Right lobe of liver (tissue), 6 donors: Measurements from ENCODE around the gene ENO4. TPM values are rescaled to one million over a fixed set of nuclear protein-coding genes. Genes with fewer than 3 reads are reported as not detected.

ENCODE experiments used
- ATAC-seq, 4 donors: fragments of 200-7000 bp; cut with Tn5 transposase; one replicate each; pipeline ENCODE4 v1.9.1; 2020; ENCODE audit warnings: mild to moderate bottlenecking in 4 of 4, moderate library complexity in 4 of 4
- DNase-seq, 3 donors: peaks; one replicate each; pipeline ENCODE4 v3.0.0-alpha.2; 2020
- H3K27ac ChIP-seq, 3 donors: fragments of 200-600 bp; one replicate each; pipeline ENCODE4 v1.8.0; 2022
- H3K27me3 ChIP-seq, 2 donors: fragments of 200-600 bp; one replicate each; pipeline ENCODE4 v1.8.0; 2022
- H3K36me3 ChIP-seq, 4 donors: fragments of 200-600 bp; sonication (generic) in 1 of 4; one replicate each; pipeline versions ENCODE4 v1.5.1 to v1.8.0; 2017 to 2022; ENCODE audit warnings: control low read depth in 1 of 4
- H3K4me1 ChIP-seq, 4 donors: fragments of 200-600 bp; sonication (generic) in 1 of 4; one replicate each; pipeline versions ENCODE4 v1.5.1 to v1.8.0; 2017 to 2022; ENCODE audit warnings: control low read depth in 1 of 4
- H3K4me3 ChIP-seq, 3 donors: fragments of 200-600 bp; one replicate each; pipeline ENCODE4 v1.8.0; 2022
- H3K9me3 ChIP-seq, 4 donors: fragments of 200-600 bp; sonication (generic) in 1 of 4; one replicate each; pipeline versions ENCODE4 v1.5.1 to v1.8.0; 2017 to 2022; ENCODE audit warnings: control low read depth in 1 of 4
- POLR2A ChIP-seq: fragments of 450-650 bp; IDR thresholded peaks from one replicate; pipeline ENCODE4 v1.6.1; 2017; ENCODE audit warnings: antibody characterized with exemption, mild to moderate bottlenecking
- WGBS: methylation state at CpG from one replicate; pipeline ENCODE4 v1.1.6; 2018; ENCODE audit warnings: low coverage, low lambda C conversion rate; ENCODE audit not compliant: insufficient coverage; ENCODE audit errors: missing lambda C conversion rate; 5-methylcytosine and 5-hydroxymethylcytosine counted together
- intact Hi-C, 2 donors: fragments of 100-400 bp; cut with DNase I; formaldehyde crosslinking; loops; one replicate each; pipeline versions ENCODE4 v1.11.2 to v1.14.1; 2022
- total RNA-seq, 6 experiments: library from RNA; depleted of rRNA in 2 of 6; stranded (reverse); fragments of >200 nt in 2 of 6; fragmentation: NEBNext Ultra II Directional in 3 of 6; extraction: Animal tissue kit (Norgen Biotek cat#: 25700) in 3 of 6; gene quantifications; one replicate each; pipeline versions ENCODE4 v1.1.0 to v1.2.4, GENCODE V29; 2016 to 2023
- TF ChIP-seq, protein P1 (sequence below), 4 donors: fragments of 200-600 bp in 3 of 4; fragments of 450-650 bp in 1 of 4; IDR thresholded peaks; one replicate each; pipeline versions ENCODE4 v1.5.1 to v1.8.0; 2016 to 2022; ENCODE audit warnings: antibody characterized with exemption in 4 of 4, mild to moderate bottlenecking in 2 of 4
- donor health status: DM: no; HTN: yes; CAD: no.
- donor health status: DM: no; HTN: no; CAD: no.
- donor health status: DM: no; HTN: no; CAD: no.
- donor health status: DM: no; HTN: yes; CAD: no.
- donor health status: DM: no; HTN: yes; CAD: no.

ENO4 gene
- total RNA-seq, 6 experiments from 2014 or later = not detected

DNA sequence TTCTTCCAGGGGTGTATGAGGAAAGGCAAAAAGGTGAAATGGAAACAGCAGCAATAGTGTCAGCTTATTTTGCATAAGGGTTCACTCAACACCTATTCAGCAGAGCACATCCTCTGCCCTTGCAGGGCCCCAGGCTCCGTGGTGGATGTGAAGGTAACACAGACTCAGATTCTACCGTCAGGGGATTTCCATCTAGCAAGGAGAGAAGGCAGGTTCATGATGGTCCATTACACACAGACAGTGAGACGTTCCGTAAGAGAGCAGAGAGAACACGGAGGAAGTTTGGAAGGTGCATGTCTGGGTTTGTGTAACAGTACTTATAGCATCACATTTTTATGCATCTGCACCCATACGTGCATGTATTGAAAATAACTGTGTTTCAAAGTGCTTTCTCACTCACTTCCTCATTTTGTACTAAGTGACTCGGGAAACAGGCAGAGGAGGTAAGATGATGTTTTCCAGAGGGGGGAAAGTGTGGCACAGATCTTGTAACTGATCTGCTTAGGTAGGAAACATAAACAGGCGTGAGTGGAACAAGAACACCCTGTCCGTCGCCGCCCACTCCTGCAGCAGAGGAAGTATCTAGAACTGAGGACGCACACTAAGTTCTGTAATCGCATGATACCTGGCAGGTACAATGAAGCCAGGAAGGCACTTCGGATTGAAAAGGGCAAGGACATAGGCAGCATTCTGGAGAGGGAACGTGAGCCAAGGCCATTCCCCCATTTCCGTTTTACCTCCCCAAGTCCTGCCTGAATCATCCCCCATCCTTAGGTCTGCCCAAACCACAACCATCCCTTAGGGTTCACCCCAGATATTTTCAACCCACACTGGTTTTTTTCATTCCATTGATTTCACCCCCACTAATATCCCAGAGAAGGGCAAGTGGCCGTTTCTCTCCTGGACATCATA, 1.0 kb upstream of the ENO4 start:
- DNase-seq = no peak
- Histone ChIP-seq H3K4me1 (peaks cover 0 to 11% (median 0%) of the 10 kb centered on the region in 4 donors), H3K27ac (no peak overlapping the region), H3K4me3 (peak overlapping the region; percentile 68 to 86 (median 79)), H3K36me3 (no peaks in the 10 kb centered on the region), H3K27me3 (no peaks in the 10 kb centered on the region), H3K9me3 (no peaks in the 10 kb centered on the region)
- TF ChIP-seq, protein P1, sequence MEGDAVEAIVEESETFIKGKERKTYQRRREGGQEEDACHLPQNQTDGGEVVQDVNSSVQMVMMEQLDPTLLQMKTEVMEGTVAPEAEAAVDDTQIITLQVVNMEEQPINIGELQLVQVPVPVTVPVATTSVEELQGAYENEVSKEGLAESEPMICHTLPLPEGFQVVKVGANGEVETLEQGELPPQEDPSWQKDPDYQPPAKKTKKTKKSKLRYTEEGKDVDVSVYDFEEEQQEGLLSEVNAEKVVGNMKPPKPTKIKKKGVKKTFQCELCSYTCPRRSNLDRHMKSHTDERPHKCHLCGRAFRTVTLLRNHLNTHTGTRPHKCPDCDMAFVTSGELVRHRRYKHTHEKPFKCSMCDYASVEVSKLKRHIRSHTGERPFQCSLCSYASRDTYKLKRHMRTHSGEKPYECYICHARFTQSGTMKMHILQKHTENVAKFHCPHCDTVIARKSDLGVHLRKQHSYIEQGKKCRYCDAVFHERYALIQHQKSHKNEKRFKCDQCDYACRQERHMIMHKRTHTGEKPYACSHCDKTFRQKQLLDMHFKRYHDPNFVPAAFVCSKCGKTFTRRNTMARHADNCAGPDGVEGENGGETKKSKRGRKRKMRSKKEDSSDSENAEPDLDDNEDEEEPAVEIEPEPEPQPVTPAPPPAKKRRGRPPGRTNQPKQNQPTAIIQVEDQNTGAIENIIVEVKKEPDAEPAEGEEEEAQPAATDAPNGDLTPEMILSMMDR (IDR thresholded peaks at IDR 0.05) = no peak
- no peak for TF ChIP-seq POLR2A
- ATAC-seq = no peak
- WGBS = 45% methylated on average over 12 of the region's 17 CpGs
- intact Hi-C loops = no loop called here

DNA sequence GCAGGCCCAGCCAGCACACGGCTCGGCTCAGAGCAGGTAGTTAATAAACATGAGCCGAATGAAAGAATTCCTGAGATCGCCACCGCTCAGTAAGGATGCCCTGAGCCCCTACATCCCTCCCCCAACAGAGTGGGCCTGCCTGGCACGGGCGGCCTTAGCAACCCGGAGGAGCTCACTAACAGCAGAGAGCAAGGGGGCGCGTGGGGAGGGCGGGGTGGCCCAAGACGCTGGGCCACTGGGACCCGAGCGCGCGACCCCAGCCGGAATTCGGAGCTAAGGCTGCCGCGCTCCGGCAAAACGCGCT, 403 bp upstream of the ENO4 start:
- Histone ChIP-seq H3K4me3 (peak overlapping the region; percentile 68 to 86 (median 79)), H3K9me3 (no peaks in the 10 kb centered on the region), H3K4me1 (peaks cover 0 to 11% (median 0%) of the 10 kb centered on the region in 4 donors), H3K36me3 (no peaks in the 10 kb centered on the region), H3K27me3 (no peaks in the 10 kb centered on the region), H3K27ac (peak overlapping the region in 1 of 3 donors; percentile 40)
- intact Hi-C loops = no loop called here
- 2% methylated on average over 18 of the region's 23 CpGs for WGBS
- DNase-seq (no peak), ATAC-seq (peak in 2 of 4 donors; percentile 2)
- no peak for TF ChIP-seq POLR2A
- TF ChIP-seq, protein P1 (IDR thresholded peaks at IDR 0.05) = no peak

DNA sequence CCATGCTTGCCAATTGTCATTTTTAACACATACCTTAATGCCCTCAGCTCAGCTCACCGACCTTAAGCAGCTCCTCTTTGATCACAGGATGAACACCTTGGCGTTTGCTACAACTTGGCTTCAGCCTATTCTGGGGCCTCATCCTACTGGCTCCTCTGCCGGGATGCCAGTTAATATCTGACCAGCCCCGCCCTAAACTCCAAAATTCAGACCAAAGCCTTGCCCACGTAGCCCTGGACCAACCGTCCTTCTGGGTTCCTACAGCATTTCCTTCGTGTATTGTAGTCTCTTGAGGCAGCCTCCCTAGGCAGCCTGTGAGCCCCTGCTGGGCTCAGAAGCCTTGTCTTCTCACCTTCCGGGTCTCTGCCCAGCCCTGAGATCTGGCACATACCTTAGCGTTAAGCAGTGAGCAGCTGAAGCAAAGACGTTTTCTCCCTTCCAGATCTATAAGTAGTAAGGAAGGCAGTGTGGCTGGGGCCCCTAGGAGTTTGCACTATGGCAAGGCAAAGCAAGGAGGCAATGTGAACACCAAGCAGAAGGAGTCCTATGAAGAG, 836 bp downstream of the ENO4 start:
- DNase-seq = peak in 1 of 3 donors; percentile 66
- Histone ChIP-seq H3K4me1 (peaks cover 0 to 11% (median 0%) of the 10 kb centered on the region in 4 donors), H3K36me3 (no peaks in the 10 kb centered on the region), H3K27me3 (no peaks in the 10 kb centered on the region), H3K9me3 (no peaks in the 10 kb centered on the region), H3K27ac (peak overlapping the region in 2 of 3 donors; percentile 5 to 40), H3K4me3 (peak overlapping the region; percentile 68 to 86 (median 79))
- TF ChIP-seq, protein P1 (IDR thresholded peaks at IDR 0.05) = no peak
- no peak for TF ChIP-seq POLR2A
- WGBS = 28% methylated on average over 8 of the region's 10 CpGs
- intact Hi-C loops = no loop called here
- peak; percentile 68 to 77 (median 72) for ATAC-seq

DNA sequence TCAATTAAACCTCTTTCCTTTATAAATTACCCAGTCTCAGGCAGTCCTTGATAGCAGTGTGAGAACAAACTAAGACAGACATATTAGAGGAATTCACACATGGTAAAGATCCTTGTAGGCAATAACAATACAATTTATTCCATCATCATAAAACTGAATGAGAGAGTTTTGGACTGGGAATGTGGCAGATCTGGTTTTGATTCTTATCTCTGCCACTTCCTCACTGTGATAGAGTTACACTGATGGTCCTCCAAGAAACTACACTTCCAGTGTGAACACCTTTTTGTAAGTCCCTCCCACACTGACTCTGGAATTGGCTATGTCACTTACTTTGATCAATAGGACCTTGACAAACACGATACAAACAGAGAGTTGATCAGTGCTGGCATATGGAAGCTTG, 2.9 kb downstream of the ENO4 start:
- H3K4me1 ChIP-seq = peaks cover 0 to 7% (median 0%) of the 10 kb centered on the region in 4 donors

More for the DNA sequence above, 2.9 kb downstream of the ENO4 start:
- DNase-seq (no peak), ATAC-seq (no peak)
- H3K36me3 ChIP-seq = no peaks in the 10 kb centered on the region
- no peak for TF ChIP-seq POLR2A
- TF ChIP-seq, protein P1 (IDR thresholded peaks at IDR 0.05) = no peak
- intact Hi-C loops = no loop called here
- no peaks in the 10 kb centered on the region for H3K9me3 ChIP-seq
- H3K27ac ChIP-seq = no peak overlapping the region
- H3K4me3 ChIP-seq = no peak overlapping the region
- whole genome bisulfite sequencing = 40% methylated on average over 1 of the region's 1 CpG
- H3K27me3 ChIP-seq = no peaks in the 10 kb centered on the region
